CD4-positive, alpha-beta memory T cell (primary cell): Measurements from ENCODE around the gene NPIPB9. TPM values are rescaled to one million over a fixed set of nuclear protein-coding genes. Genes with fewer than 3 reads are reported as not detected.
"Not testable (repeated sequence)": the region's sequence is repeated elsewhere in the genome, so short reads cannot be mapped to it uniquely, and the experiment has no call there.

Experiments used
- CTCF ChIA-PET: fragments of 350-600 bp; sonication (Branson Sonifier 250); formaldehyde crosslinking; loops from one replicate; lab custom pipeline; 2021; ENCODE audit warnings: inconsistent platforms; ENCODE audit not compliant: partially characterized antibody; lab: Charles Lee
- POLR2A ChIA-PET: fragments of 350-600 bp; sonication (Branson Sonifier 250); formaldehyde crosslinking; loops from one replicate; lab custom pipeline; 2021; ENCODE audit not compliant: partially characterized antibody; lab: Charles Lee
- DNase-seq, 5 donors: peaks; one replicate each; pipeline versions ENCODE4 v3.0.0 to v3.0.0-alpha.2; 2020 to 2022; ENCODE audit warnings: mixed read lengths in 1 of 5
- H3K27ac ChIP-seq: one replicate; pipeline ENCODE4 v1.7.0; 2013; ENCODE audit warnings: low read depth, low read length
- H3K27me3 ChIP-seq: 2 replicates; pipeline ENCODE4 v1.7.0; 2013; ENCODE audit warnings: mild to moderate bottlenecking, low read length, moderate library complexity; ENCODE audit not compliant: insufficient read depth
- H3K36me3 ChIP-seq: 2 replicates; pipeline ENCODE4 v1.7.0; 2013; ENCODE audit warnings: mild to moderate bottlenecking, low read length, moderate library complexity; ENCODE audit not compliant: insufficient read depth
- H3K4me1 ChIP-seq: 2 replicates; pipeline ENCODE4 v1.7.0; 2013; ENCODE audit warnings: mild to moderate bottlenecking, low read length, moderate library complexity; ENCODE audit not compliant: insufficient read depth
- H3K4me3 ChIP-seq, 2 donors: one replicate each; pipeline ENCODE4 v1.7.0; 2013; ENCODE audit warnings: low read length in 2 of 2, mild to moderate bottlenecking in 1 of 2
- H3K9me3 ChIP-seq, 2 donors: one replicate each; pipeline ENCODE4 v1.7.0; 2013; ENCODE audit warnings: low read length in 2 of 2, control low read depth in 1 of 2; ENCODE audit not compliant: control insufficient read depth in 1 of 2
- H3K27ac Mint-ChIP-seq, 7 donors: one replicate each; pipeline ENCODE4 v1.8.0; 2020 to 2021; ENCODE audit warnings: mixed read lengths in 7 of 7, mild to moderate bottlenecking in 6 of 7, inconsistent platforms in 3 of 7, moderate library complexity in 3 of 7
- H3K27me3 Mint-ChIP-seq, 2 donors: one replicate each; pipeline ENCODE4 v1.8.0; 2020 to 2021; ENCODE audit warnings: mixed read lengths in 2 of 2
- H3K36me3 Mint-ChIP-seq, 2 donors: one replicate each; pipeline ENCODE4 v1.8.0; 2020 to 2021; ENCODE audit warnings: mixed read lengths in 2 of 2, inconsistent platforms in 1 of 2, mild to moderate bottlenecking in 1 of 2
- H3K4me1 Mint-ChIP-seq, 4 donors: one replicate each; pipeline ENCODE4 v1.8.0; 2020 to 2021; ENCODE audit warnings: mixed read lengths in 4 of 4, mild to moderate bottlenecking in 1 of 4
- H3K4me3 Mint-ChIP-seq, 8 donors: one replicate each; pipeline ENCODE4 v1.8.0; 2020 to 2021; ENCODE audit warnings: mixed read lengths in 8 of 8, mild to moderate bottlenecking in 7 of 8, moderate library complexity in 6 of 8, inconsistent platforms in 3 of 8
- H3K9me3 Mint-ChIP-seq, 8 donors: one replicate each; pipeline ENCODE4 v1.8.0; 2020 to 2021; ENCODE audit warnings: mixed read lengths in 8 of 8, mild to moderate bottlenecking in 5 of 8, inconsistent platforms in 3 of 8, moderate library complexity in 1 of 8
- intact Hi-C: fragments of 100-400 bp; cut with micrococcal nuclease; formaldehyde crosslinking; loops from one replicate; pipeline ENCODE4 v1.15.1; 2023
- polyA plus RNA-seq, 2 donors: library from polyadenylated mRNA; unstranded; fragments of 300-500 nt; fragmentation: Illumina TruSeq; gene quantifications; one replicate each; pipeline ENCODE4 v1.2.3, GENCODE V29; 2021
- total RNA-seq, 2 experiments: library from RNA; stranded (reverse); gene quantifications; one replicate each; pipeline ENCODE4 v1.2.3, GENCODE V29; 2021

Gene NPIPB9
- total and polyA plus RNA-seq, 4 experiments from 2014 or later = 2.9 to 3.0 TPM; not detected in 2

DNA sequence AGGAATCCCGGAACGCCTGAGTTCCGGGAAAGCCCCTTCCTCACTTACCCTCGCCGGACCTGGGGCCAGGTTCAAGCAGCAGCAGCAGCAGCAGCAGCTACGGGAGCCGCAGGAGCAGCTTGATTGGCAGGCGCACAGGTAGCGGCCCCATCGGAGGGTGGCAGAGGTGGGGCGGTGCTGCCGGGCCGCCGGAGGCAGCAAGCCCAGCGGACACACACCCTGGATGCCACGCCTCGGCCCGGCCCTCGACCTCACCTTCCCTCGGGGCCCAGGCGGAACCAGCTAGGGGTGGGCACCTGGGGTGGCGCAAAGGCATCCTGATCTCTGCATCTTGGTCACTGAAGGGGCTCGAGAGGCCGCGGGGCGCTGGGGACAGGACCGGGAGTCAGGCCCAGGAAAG lies 11.0 kb upstream of the NPIPB9 start:
- CTCF ChIA-PET = not testable (repeated sequence)

DNA sequence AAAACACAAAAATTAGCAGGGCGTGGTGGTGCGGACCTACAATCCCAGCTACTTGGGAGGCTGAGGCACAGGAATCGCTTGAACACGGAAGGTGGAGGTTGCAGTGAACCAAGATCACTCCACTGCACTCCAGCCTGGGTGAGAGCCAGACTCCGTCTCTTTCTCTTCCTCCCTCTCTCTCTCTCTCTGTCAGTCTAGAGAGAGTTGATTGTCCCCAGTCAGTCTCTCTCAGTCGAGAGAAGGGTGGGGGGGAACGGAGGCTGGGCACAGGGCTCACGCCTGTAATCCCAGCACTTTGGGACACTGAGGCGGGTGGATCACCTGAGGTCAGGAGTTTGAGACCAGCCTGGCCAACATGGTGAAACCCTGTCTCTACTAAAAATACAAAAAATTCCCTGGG lies 10.3 kb upstream of the NPIPB9 start:
- H3K4me3 ChIP-seq, H3K4me1 ChIP-seq, H3K36me3 Mint-ChIP-seq, H3K36me3 ChIP-seq, H3K4me1 Mint-ChIP-seq, DNase-seq, H3K4me3 Mint-ChIP-seq, H3K27me3 Mint-ChIP-seq, H3K9me3 Mint-ChIP-seq, CTCF ChIA-PET, H3K27me3 ChIP-seq, H3K9me3 ChIP-seq, intact Hi-C loops, H3K27ac ChIP-seq, POLR2A ChIA-PET, H3K27ac Mint-ChIP-seq: not testable (repeated sequence)

More for the DNA sequence above, 11.0 kb upstream of the NPIPB9 start:
- H3K36me3 ChIP-seq, POLR2A ChIA-PET, H3K4me1 ChIP-seq, H3K27ac ChIP-seq, H3K9me3 Mint-ChIP-seq, H3K27me3 ChIP-seq, H3K36me3 Mint-ChIP-seq, H3K4me3 Mint-ChIP-seq, H3K27me3 Mint-ChIP-seq, DNase-seq, H3K9me3 ChIP-seq, H3K4me3 ChIP-seq, H3K4me1 Mint-ChIP-seq, H3K27ac Mint-ChIP-seq, intact Hi-C loops: not testable (repeated sequence)

DNA sequence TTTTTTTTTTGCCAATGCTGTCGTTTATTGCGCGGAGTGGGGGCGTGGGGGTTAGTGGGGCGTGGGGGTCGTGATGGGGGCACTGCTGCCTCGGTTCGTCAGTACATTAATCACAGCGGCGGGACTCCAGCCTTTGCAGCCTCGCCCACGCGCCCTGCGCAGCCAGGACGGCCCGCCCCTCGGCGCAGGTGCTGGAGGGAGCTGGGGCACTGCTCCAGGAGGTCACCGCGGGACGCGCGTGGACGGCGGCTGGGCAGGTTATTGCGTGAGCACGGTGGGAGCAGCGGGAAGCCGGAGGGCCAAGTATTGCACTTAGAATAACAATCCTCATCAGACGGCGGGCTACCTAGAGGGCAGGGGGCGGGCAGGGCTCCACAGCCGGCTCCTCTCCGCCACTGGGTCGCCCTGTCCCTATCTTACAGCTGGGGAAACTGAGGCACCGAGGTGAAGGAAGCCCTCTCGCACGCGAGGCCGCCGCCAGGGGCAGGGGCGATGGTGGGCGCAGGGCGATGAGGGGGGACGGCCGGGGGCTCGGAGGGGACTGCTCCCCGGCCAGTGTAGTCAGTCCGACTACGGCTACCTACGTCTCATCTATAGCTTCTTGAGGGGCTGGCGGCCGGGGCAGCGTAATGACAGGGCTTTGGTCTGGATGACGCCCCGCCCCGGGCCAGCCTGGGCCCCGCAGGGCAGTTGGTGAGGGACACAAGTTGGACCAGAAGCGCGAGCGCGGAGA lies 4.8 kb upstream of the NPIPB9 start:
- H3K27me3 ChIP-seq, intact Hi-C loops, H3K27ac ChIP-seq, DNase-seq, POLR2A ChIA-PET, H3K4me3 Mint-ChIP-seq, H3K4me1 ChIP-seq, CTCF ChIA-PET, H3K4me1 Mint-ChIP-seq, H3K27me3 Mint-ChIP-seq, H3K36me3 ChIP-seq, H3K27ac Mint-ChIP-seq, H3K9me3 ChIP-seq, H3K4me3 ChIP-seq, H3K9me3 Mint-ChIP-seq, H3K36me3 Mint-ChIP-seq: not testable (repeated sequence)

DNA sequence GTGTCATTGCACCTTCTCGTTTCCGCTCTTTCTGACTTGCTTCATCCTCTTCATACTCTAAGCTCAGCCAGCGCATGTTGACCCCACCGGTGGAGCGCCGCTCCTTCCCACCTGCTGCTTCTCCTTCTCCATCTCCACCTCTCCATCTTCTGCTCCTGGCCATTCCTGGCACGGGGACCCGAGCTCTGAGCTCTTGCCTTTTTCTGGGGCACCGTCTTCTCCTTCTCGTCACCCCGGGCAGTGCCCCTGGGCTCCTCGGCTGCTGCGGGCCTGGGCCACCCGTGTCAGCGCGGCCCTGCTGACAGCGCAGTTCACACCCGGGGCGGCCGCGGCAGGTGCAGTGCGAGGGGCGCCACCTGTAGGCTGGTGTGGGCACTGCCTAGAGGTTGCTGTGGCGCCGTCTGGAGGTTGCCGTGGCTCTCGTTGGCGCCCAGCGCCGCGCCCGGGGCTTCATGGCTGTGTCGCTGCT lies 1.6 kb upstream of the NPIPB9 start:
- H3K36me3 Mint-ChIP-seq, intact Hi-C loops, H3K36me3 ChIP-seq, H3K4me1 ChIP-seq, H3K4me3 ChIP-seq, CTCF ChIA-PET, H3K27ac ChIP-seq, H3K27me3 ChIP-seq, POLR2A ChIA-PET, H3K9me3 ChIP-seq, H3K4me1 Mint-ChIP-seq, H3K27me3 Mint-ChIP-seq, H3K9me3 Mint-ChIP-seq: not testable (repeated sequence)
- Mint-ChIP-seq H3K4me3 (peak overlapping the region in 1 of 8 donors; percentile 29), H3K27ac (peak overlapping the region in 3 of 7 donors; percentile 30 to 48 (median 37))
- DNase-seq = peak; percentile 48 to 75 (median 54)

DNA sequence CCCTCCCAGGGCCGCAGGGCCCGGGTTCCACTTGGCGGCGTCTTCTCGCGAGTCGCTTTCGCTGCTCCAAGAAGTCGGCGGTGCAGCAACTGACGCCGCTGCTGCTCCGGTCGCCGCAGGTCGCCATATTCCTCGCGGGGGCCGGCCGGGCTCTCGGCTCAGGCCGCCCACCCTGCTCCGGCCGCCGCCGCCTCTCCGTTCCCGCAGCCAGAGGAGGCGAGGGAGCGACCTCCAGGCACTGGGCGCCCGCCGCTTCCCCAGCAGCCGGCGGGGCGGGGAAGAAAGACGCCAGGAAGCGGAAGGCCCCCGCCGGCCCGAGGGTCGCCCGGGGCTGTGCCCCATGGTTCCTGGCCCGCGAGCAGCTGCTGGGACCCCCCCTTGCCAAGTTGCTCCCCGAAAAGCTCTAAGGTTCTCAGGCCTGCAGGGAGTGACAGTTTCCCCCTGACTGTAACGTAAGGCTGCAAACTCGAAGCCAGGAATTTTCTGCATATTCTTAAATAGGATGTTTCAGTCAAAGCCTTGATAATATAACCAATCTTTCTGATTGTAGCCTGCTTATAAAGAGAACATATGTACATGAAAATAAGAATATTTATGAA lies 1.0 kb upstream of the NPIPB9 start:
- H3K27ac Mint-ChIP-seq, CTCF ChIA-PET, POLR2A ChIA-PET, H3K4me1 Mint-ChIP-seq, intact Hi-C loops, DNase-seq, H3K9me3 Mint-ChIP-seq, H3K4me1 ChIP-seq, H3K4me3 Mint-ChIP-seq, H3K27me3 ChIP-seq, H3K27ac ChIP-seq, H3K9me3 ChIP-seq, H3K36me3 ChIP-seq, H3K27me3 Mint-ChIP-seq, H3K36me3 Mint-ChIP-seq, H3K4me3 ChIP-seq: not testable (repeated sequence)

DNA sequence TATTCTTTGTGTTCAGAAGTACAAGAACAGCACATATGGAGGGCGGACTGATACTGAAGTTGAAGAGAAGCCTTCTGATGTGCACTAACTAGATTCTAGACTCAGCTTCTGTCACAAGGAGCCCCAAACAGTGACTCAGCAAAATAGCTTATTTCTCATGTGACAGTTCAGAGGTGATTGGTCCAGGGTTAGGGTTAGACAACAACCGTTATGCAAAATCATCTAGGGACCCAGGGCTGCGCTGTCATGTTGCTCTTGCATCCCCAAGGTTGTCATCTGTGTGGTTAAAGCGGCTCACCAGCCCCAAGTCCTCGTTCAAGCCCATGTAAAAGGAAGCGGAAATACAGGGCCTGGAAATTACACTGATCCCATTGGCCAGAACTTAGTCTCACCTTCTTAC lies 30.1 kb downstream of the NPIPB9 start:
- POLR2A ChIA-PET, H3K36me3 Mint-ChIP-seq, H3K27me3 Mint-ChIP-seq, H3K9me3 Mint-ChIP-seq, H3K4me1 Mint-ChIP-seq, H3K4me1 ChIP-seq, H3K27ac ChIP-seq, H3K36me3 ChIP-seq, CTCF ChIA-PET, H3K27me3 ChIP-seq, H3K27ac Mint-ChIP-seq, H3K4me3 ChIP-seq, intact Hi-C loops, H3K4me3 Mint-ChIP-seq, H3K9me3 ChIP-seq, DNase-seq: not testable (repeated sequence)

DNA sequence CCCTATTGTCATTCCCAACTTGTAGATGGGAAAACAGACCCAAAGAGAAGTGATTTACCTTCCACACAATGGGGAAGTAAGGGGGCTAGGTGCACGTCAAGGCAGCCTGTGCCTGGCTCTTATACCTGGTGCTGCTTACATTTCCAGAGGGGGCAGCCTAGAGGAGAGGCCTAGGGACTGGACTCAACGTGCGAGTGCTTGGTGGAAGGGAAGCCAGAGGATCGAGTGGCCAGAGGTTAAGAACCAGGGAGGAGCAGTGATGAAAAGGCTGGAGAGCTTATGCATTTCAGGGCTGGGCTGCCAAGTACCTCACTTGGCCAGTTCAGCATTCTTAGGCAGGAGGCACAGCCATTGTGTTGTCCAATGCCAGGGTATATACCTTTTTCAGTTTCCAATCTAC lies 30.8 kb downstream of the NPIPB9 start:
- CTCF ChIA-PET, H3K9me3 ChIP-seq: not testable (repeated sequence)

More for the DNA sequence above, 30.8 kb downstream of the NPIPB9 start:
- POLR2A ChIA-PET, H3K4me3 Mint-ChIP-seq, H3K4me1 ChIP-seq, H3K36me3 Mint-ChIP-seq, H3K4me1 Mint-ChIP-seq, H3K4me3 ChIP-seq, H3K27ac ChIP-seq, H3K9me3 Mint-ChIP-seq, H3K27me3 Mint-ChIP-seq, H3K27ac Mint-ChIP-seq, H3K27me3 ChIP-seq, DNase-seq, intact Hi-C loops, H3K36me3 ChIP-seq: not testable (repeated sequence)
